Middle frontal gyrus (tissue), 1 donor: Measurements from ENCODE around the gene ERGIC2.

Experiments
- DNase-seq: peaks from one replicate; pipeline ENCODE4 v3.0.0-alpha.2; 2015; ENCODE audit warnings: low spot score; ENCODE audit errors: extremely low spot score

Gene ERGIC2

GRCh38 chr12:29374913-29375312 lies 6.1 kb downstream of the ERGIC2 start:
- no peak for DNase-seq

- no peak for DNase-seq
Observed at GRCh38 chr12:29374012-29374411, 7.0 kb downstream of the ERGIC2 start.

- no peak for DNase-seq
Observed at GRCh38 chr12:29365091-29365490, 15.9 kb downstream of the ERGIC2 start.

GRCh38 chr12:29354954-29355353 lies 26.0 kb downstream of the ERGIC2 start:
- DNase-seq, result no peak

GRCh38 chr12:29350080-29350479 lies 30.9 kb downstream of the ERGIC2 start:
- no peak for DNase-seq

- no peak for DNase-seq
Observed at GRCh38 chr12:29346769-29347421, 34.1 kb downstream of the ERGIC2 start.

- DNase-seq, result no peak
Observed at GRCh38 chr12:29343022-29343799, 37.8 kb downstream of the ERGIC2 start.

GRCh38 chr12:29337325-29337724 lies 43.6 kb downstream of the ERGIC2 start:
- peak; percentile 1 for DNase-seq

GRCh38 chr12:29334937-29335336 lies 46.0 kb downstream of the ERGIC2 start:
- no peak for DNase-seq

GRCh38 chr12:29333178-29333577 lies 47.8 kb downstream of the ERGIC2 start:
- no peak for DNase-seq

GRCh38 chr12:29329411-29329810 lies 51.6 kb downstream of the ERGIC2 start:
- no peak for DNase-seq

GRCh38 chr12:29322157-29322556 lies 58.8 kb downstream of the ERGIC2 start:
- DNase-seq, result no peak

- no peak for DNase-seq
Observed at GRCh38 chr12:29320295-29321085, 60.5 kb downstream of the ERGIC2 start.

GRCh38 chr12:29317556-29318363 lies 63.2 kb downstream of the ERGIC2 start:
- peak; percentile 66 for DNase-seq

GRCh38 chr12:29316752-29317151 lies 64.2 kb downstream of the ERGIC2 start:
- DNase-seq, result no peak

- DNase-seq, result no peak
Observed at GRCh38 chr12:29314416-29314815, 66.6 kb downstream of the ERGIC2 start.

- DNase-seq, result no peak
Observed at GRCh38 chr12:29310899-29311298, 70.1 kb downstream of the ERGIC2 start.

- no peak for DNase-seq
Observed at GRCh38 chr12:29309320-29309902, 71.6 kb downstream of the ERGIC2 start.

GRCh38 chr12:29306682-29307081 lies 74.3 kb downstream of the ERGIC2 start:
- DNase-seq, result no peak

GRCh38 chr12:29306266-29306665 lies 74.7 kb downstream of the ERGIC2 start:
- DNase-seq, result no peak

- no peak for DNase-seq
Observed at GRCh38 chr12:29304388-29304787, 76.6 kb downstream of the ERGIC2 start.
